Gastroesophageal sphincter (tissue), 3 donors: ENCODE data around the gene HBG2.

ENCODE experiments used
- CTCF ChIP-seq, 4 experiments: fragments of 200-600 bp in 2 of 4; fragments of 450-650 bp in 2 of 4; sonication (generic) in 1 of 4; IDR thresholded peaks; one replicate each; pipeline ENCODE4 v1.5.1; 2017 to 2019; ENCODE audit warnings: antibody characterized with exemption in 4 of 4, mild to moderate bottlenecking in 2 of 4, moderate library complexity in 2 of 4
- EP300 ChIP-seq: sonication (generic); formaldehyde crosslinking; IDR thresholded peaks from one replicate; pipeline ENCODE4 v1.6.1; 2017; ENCODE audit warnings: antibody characterized with exemption, mild to moderate bottlenecking
- POLR2A ChIP-seq, 2 donors: fragments of 450-650 bp; IDR thresholded peaks; one replicate each; pipeline ENCODE4 v1.6.1; 2017; ENCODE audit warnings: antibody characterized with exemption in 2 of 2, mild to moderate bottlenecking in 2 of 2, moderate library complexity in 1 of 2
- POLR2AphosphoS5 ChIP-seq: sonication (generic); formaldehyde crosslinking; IDR thresholded peaks from one replicate; pipeline ENCODE4 v1.6.1; 2017; ENCODE audit warnings: antibody characterized with exemption

- TF ChIP-seq CTCF (IDR thresholded peaks at IDR 0.05) (no peak), POLR2A (IDR thresholded peaks at IDR 0.05) (no peak), POLR2AphosphoS5 (no peak), EP300 (no peak)
Measured at GRCh38 chr11:5282628-5283027, 28.0 kb upstream of the HBG2 start.
